Gastrocnemius medialis (tissue), 4 donors: Measurements from ENCODE around the gene OR2T35.
"Not testable (repeated sequence)": the region's sequence is repeated elsewhere in the genome, so short reads cannot be mapped to it uniquely, and the experiment has no call there.

Source experiments
- POLR2A ChIP-seq, 2 donors: fragments of 450-650 bp; IDR thresholded peaks; one replicate each; pipeline ENCODE4 v1.6.1; 2017; ENCODE audit warnings: antibody characterized with exemption in 2 of 2, mild to moderate bottlenecking in 2 of 2, moderate library complexity in 2 of 2
- TF ChIP-seq, protein P1 (sequence below), 5 experiments: fragments of 450-650 bp in 3 of 5; fragments of 200-600 bp in 2 of 5; sonication (generic) in 2 of 5; IDR thresholded peaks in 4 of 5; conservative IDR thresholded peaks in 1 of 5; 1 replicate in 4 of 5; 2 replicates in 1 of 5; pipeline ENCODE4 v1.5.1; 2016 to 2019; ENCODE audit warnings: antibody characterized with exemption in 5 of 5, mild to moderate bottlenecking in 3 of 5, moderate library complexity in 3 of 5

GRCh38 chr1:248636612-248637011, 8.5 kb downstream of the OR2T35 start:
- TF ChIP-seq, protein P1, sequence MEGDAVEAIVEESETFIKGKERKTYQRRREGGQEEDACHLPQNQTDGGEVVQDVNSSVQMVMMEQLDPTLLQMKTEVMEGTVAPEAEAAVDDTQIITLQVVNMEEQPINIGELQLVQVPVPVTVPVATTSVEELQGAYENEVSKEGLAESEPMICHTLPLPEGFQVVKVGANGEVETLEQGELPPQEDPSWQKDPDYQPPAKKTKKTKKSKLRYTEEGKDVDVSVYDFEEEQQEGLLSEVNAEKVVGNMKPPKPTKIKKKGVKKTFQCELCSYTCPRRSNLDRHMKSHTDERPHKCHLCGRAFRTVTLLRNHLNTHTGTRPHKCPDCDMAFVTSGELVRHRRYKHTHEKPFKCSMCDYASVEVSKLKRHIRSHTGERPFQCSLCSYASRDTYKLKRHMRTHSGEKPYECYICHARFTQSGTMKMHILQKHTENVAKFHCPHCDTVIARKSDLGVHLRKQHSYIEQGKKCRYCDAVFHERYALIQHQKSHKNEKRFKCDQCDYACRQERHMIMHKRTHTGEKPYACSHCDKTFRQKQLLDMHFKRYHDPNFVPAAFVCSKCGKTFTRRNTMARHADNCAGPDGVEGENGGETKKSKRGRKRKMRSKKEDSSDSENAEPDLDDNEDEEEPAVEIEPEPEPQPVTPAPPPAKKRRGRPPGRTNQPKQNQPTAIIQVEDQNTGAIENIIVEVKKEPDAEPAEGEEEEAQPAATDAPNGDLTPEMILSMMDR (IDR thresholded peaks at IDR 0.05 in 4 of 5, conservative IDR thresholded peaks at IDR 0.05 in 1 of 5) = not testable (repeated sequence)
- not testable (repeated sequence) for TF ChIP-seq POLR2A (IDR thresholded peaks at IDR 0.05)
